Measurements from ENCODE around the gene MEMO1.

MEMO1 gene

GRCh38 chr2:31947871-31948270 lies 62.9 kb downstream of the MEMO1 start:
- DNase-seq (ENCODE audit: insufficient read length, low spot score) (no peak), FAIRE-seq (no peak)
- TF ChIP-seq, protein P1, sequence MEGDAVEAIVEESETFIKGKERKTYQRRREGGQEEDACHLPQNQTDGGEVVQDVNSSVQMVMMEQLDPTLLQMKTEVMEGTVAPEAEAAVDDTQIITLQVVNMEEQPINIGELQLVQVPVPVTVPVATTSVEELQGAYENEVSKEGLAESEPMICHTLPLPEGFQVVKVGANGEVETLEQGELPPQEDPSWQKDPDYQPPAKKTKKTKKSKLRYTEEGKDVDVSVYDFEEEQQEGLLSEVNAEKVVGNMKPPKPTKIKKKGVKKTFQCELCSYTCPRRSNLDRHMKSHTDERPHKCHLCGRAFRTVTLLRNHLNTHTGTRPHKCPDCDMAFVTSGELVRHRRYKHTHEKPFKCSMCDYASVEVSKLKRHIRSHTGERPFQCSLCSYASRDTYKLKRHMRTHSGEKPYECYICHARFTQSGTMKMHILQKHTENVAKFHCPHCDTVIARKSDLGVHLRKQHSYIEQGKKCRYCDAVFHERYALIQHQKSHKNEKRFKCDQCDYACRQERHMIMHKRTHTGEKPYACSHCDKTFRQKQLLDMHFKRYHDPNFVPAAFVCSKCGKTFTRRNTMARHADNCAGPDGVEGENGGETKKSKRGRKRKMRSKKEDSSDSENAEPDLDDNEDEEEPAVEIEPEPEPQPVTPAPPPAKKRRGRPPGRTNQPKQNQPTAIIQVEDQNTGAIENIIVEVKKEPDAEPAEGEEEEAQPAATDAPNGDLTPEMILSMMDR (IDR thresholded peaks at IDR 0.05; ENCODE audit: insufficient read depth, missing control alignments), result no peak

DNA sequence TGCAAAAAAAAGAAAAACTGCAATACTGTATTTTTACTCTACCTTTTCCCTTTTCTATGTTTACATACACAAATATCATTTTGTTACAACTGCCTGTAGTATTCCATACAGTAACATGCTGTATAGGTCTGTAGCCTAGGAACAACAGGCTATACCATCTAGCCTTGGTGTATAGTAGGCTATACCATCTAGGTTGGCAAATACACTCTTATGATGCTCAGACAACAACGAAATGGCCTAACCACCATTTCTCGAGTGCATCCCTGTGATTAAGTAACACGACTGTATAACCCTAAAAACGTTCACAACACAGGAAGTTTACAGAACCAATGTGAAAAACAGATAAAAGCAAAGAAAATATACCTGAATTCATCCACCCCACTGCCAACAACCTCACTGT lies 64.0 kb downstream of the MEMO1 start:
- FAIRE-seq, result peak; percentile 44
- DNase-seq (ENCODE audit: insufficient read length, low spot score), result no peak
- TF ChIP-seq, protein P1 (IDR thresholded peaks at IDR 0.05; ENCODE audit: insufficient read depth, missing control alignments), result no peak

DNA sequence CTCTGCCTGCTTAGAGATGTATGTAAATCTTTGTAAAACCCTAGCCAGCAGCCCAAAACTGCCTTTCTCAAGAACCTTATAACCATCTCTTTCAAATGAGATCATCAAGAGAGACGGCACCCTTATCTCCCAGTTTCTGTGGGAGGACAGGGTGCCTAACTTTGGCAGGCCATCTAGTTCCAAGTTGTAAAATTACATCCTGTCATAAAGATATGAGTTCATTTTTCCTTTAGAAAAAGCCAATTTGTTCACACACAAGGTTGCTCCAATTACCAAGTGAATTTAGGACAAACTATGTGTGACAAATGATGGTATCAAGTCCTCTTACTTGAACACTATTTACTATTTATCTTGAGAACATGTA lies 65.3 kb downstream of the MEMO1 start:
- FAIRE-seq, result no peak
- TF ChIP-seq, protein P1 (IDR thresholded peaks at IDR 0.05; ENCODE audit: insufficient read depth, missing control alignments), result no peak

GRCh38 chr2:31944828-31945571 lies 65.8 kb downstream of the MEMO1 start:
- FAIRE-seq, result no peak

More for the DNA sequence above, 65.3 kb downstream of the MEMO1 start:
- DNase-seq (ENCODE audit: insufficient read length, low spot score), result no peak

GRCh38 chr2:31943636-31944225 lies 67.1 kb downstream of the MEMO1 start:
- no peak for FAIRE-seq
- TF ChIP-seq, protein P1 (IDR thresholded peaks at IDR 0.05; ENCODE audit: insufficient read depth, missing control alignments), result no peak
- DNase-seq (ENCODE audit: insufficient read length, low spot score), result no peak

More at GRCh38 chr2:31944828-31945571, 65.8 kb downstream of the MEMO1 start:
- DNase-seq (ENCODE audit: insufficient read length, low spot score), result no peak
- TF ChIP-seq, protein P1 (IDR thresholded peaks at IDR 0.05; ENCODE audit: insufficient read depth, missing control alignments), result no peak

DNA sequence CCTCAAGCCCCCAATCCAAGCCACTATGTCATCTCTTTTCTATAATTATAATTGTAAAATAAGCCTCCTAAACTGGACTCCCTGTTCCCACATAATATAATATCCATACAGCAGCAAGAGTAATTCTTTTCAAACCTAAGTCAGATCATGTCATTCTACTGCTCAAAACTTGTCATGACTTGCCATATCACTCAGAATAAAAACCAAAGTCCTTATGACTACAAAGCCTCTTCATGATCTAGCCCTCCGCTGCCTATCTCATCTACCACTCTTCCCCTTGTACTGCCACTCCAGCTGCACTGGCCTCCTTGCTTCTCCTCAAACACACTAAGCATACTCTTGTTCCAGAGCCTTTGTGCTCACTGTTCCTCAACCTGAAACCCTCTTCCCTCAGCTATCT lies 69.9 kb downstream of the MEMO1 start:
- FAIRE-seq, result no peak

More for the DNA sequence above, 69.9 kb downstream of the MEMO1 start:
- no peak for DNase-seq (ENCODE audit: insufficient read length, low spot score)
- TF ChIP-seq, protein P1 (IDR thresholded peaks at IDR 0.05; ENCODE audit: insufficient read depth, missing control alignments), result no peak

All from D721Med (cell line).